K562 (cell line): ENCODE results near the gene NME4. TPM values are rescaled to one million over a fixed set of nuclear protein-coding genes. Genes with fewer than 3 reads are reported as not detected.

Experiments used
- ARID1B ChIP-seq: fragments of 450-650 bp; IDR thresholded peaks from 2 replicates; pipeline ENCODE4 v1.6.1; 2016; ENCODE audit warnings: antibody characterized with exemption, mild to moderate bottlenecking, inconsistent platforms
- BRD4 ChIP-seq: fragments of 200-600 bp; sonication (generic); IDR thresholded peaks from 2 replicates; pipeline ENCODE4 v1.6.1; 2017; ENCODE audit warnings: inconsistent platforms
- CHD7 ChIP-seq: fragments of 200-600 bp; sonication (generic); IDR thresholded peaks from one replicate; pipeline ENCODE4 v1.6.1; 2012; ENCODE audit warnings: mild to moderate bottlenecking, low read depth, low read length, inconsistent platforms
- DMBX1 ChIP-seq: fragments of 250-450 bp; sonication (Bioruptor Pico); IDR thresholded peaks from 2 replicates; pipeline ENCODE4 v1.8.0; 2022; ENCODE audit warnings: inconsistent platforms, mild to moderate bottlenecking, moderate library complexity, borderline replicate concordance
- GABPB2 ChIP-seq: fragments of 250-450 bp; sonication (Bioruptor Pico); conservative IDR thresholded peaks from 2 replicates; pipeline ENCODE4 v1.5.1; 2021; ENCODE audit warnings: mild to moderate bottlenecking
- HNRNPK ChIP-seq: fragments of 200-400 bp; formaldehyde crosslinking; IDR thresholded peaks from one replicate; pipeline ENCODE4 v1.6.1; 2018; ENCODE audit warnings: mild to moderate bottlenecking, low read depth, low read length; ENCODE audit not compliant: poor library complexity, severe bottlenecking
- ILF3 ChIP-seq: fragments of 450-650 bp; IDR thresholded peaks from 2 replicates; pipeline ENCODE4 v1.6.1; 2018; ENCODE audit warnings: antibody characterized with exemption, mild to moderate bottlenecking, moderate library complexity, borderline replicate concordance
- NR3C1 ChIP-seq: sonication (generic); formaldehyde crosslinking; IDR thresholded peaks from 2 replicates; pipeline ENCODE4 v1.8.1; 2022; ENCODE audit warnings: missing genetic modification reagents
- NUFIP1 ChIP-seq: fragments of 450-650 bp; IDR thresholded peaks from 2 replicates; pipeline ENCODE4 v1.6.1; 2018; ENCODE audit not compliant: partially characterized antibody
- PRPF4 ChIP-seq: fragments of 200-400 bp; formaldehyde crosslinking; IDR thresholded peaks from one replicate; pipeline ENCODE4 v1.6.1; 2017; ENCODE audit warnings: low read length, low read depth, mild to moderate bottlenecking; ENCODE audit not compliant: insufficient read depth, poor library complexity, severe bottlenecking
- RBFOX2 ChIP-seq: fragments of 200-400 bp; formaldehyde crosslinking; IDR thresholded peaks from 2 replicates; pipeline ENCODE4 v1.6.1; 2017; ENCODE audit warnings: low read depth, mild to moderate bottlenecking, low read length, moderate library complexity
- RBM25 ChIP-seq: fragments of 200-400 bp; formaldehyde crosslinking; IDR thresholded peaks from 2 replicates; pipeline ENCODE4 v1.6.1; 2018; ENCODE audit warnings: low read length, low read depth, moderate library complexity; ENCODE audit not compliant: severe bottlenecking
- RCOR1 ChIP-seq, 2 experiments: IDR thresholded peaks; 2 replicates each; pipeline ENCODE4 v1.6.1; 2012; ENCODE audit warnings: low read depth in 2 of 2, low read length in 2 of 2, borderline replicate concordance in 1 of 2, improper control_type of control experiment in 1 of 2
- SAFB ChIP-seq: fragments of 200-400 bp; formaldehyde crosslinking; IDR thresholded peaks from 2 replicates; pipeline ENCODE4 v1.6.1; 2017; ENCODE audit warnings: low read depth, low read length, borderline replicate concordance
- TEAD2 ChIP-seq: fragments of 450-650 bp; IDR thresholded peaks from 2 replicates; pipeline ENCODE4 v1.6.1; 2016; ENCODE audit warnings: missing genetic modification characterization, control low read depth, missing compliant biosample characterization
- ZNF140 ChIP-seq: fragments of 250-450 bp; sonication (Bioruptor Pico); IDR thresholded peaks from 2 replicates; pipeline ENCODE4 v1.8.0; 2021; ENCODE audit warnings: moderate library complexity, mild to moderate bottlenecking, inconsistent platforms
- ZNF197 ChIP-seq: fragments of 200-800 bp; sonication (Bioruptor generic); IDR thresholded peaks from 2 replicates; pipeline ENCODE4 v1.6.1; 2016; ENCODE audit warnings: low read depth, missing genetic modification characterization, missing compliant biosample characterization
- ZNF274 ChIP-seq: IDR thresholded peaks from 2 replicates; pipeline ENCODE4 v1.6.1; 2011; ENCODE audit warnings: low read depth, mild to moderate bottlenecking, low read length, moderate library complexity, borderline replicate concordance
- ZNF785 ChIP-seq: fragments of 250-450 bp; sonication (Bioruptor Pico); IDR thresholded peaks from 2 replicates; pipeline ENCODE4 v1.4.0; 2020; ENCODE audit warnings: mild to moderate bottlenecking
- ZSCAN29 ChIP-seq: fragments of 450-650 bp; IDR thresholded peaks from 2 replicates; pipeline ENCODE4 v1.6.1; 2017
- polyA plus RNA-seq, 8 experiments: library from polyadenylated mRNA; depleted of rRNA in 4 of 8; stranded (reverse) in 5 of 8; unstranded in 3 of 8; fragments of >200 nt; fragmentation: Nextera tagmentation in 2 of 8; fragmentation: Illumina TruSeq in 1 of 8; extraction: Ambion mirVana in 2 of 8; extraction: Trizol in 1 of 8; gene quantifications; 2 replicates each; pipeline versions ENCODE4 v1.2.1 to v1.2.3, GENCODE V29; 2011 to 2014; ENCODE audit warnings: inconsistent platforms in 1 of 8, missing spikeins in 1 of 8
- total RNA-seq, 7 experiments: library from RNA; depleted of rRNA in 6 of 7; stranded (reverse); fragments of >200 nt in 6 of 7; fragmentation: Illumina TruSeq in 2 of 7; extraction: Trizol in 2 of 7; gene quantifications; 2 replicates each; pipeline versions ENCODE4 v1.2.1 to v1.2.3, GENCODE V29; 2011 to 2021; ENCODE audit warnings: low replicate concordance in 1 of 7

Gene NME4
- total and polyA plus RNA-seq, 9 of the 15 experiments (the other 6 are each of a cell fraction or from before 2014, with no cell fraction given) = 15.4 to 264 (median 139) TPM

DNA sequence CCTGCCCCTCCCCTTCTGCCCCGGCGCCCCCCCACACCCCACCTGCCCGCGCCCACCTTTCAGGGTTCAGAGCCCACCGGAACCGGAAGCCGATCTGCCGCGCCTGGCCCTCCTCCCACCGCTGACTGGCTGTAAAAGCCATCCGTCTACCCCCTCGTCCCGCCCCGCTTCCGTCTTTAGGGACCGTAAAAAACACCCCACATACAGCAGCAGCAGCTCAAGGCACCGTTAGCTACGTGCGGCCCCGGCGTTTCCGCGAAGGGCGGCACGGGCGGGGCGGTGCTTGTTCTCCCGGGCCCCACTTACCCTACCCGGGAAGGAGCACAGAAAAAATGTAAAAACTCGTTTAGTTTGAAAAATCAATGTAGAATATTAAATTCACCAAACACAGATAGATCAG, 26.6 kb upstream of the NME4 start, which contains the start of gene MRPL28 (continued):
- TF ChIP-seq ZNF785 (no peak), ARID1B (0 out of 2 replicates have a peak, but pooled peaks have one; percentile 8), NUFIP1 (no peak), CHD7 (no peak), ZSCAN29 (no peak), GABPB2 (no peak), RBFOX2 (no peak), RBM25 (no peak), RCOR1 (IDR thresholded peaks at IDR 0.05; ENCODE audit: borderline replicate concordance in 1 of 2, low read depth in 2 of 2, low read length in 2 of 2) (peak in 1 of 2 experiments; percentile 54; a peak in 2 of 4 replicates), NR3C1 (CRISPR knock-in tag) (no peak), BRD4 (no peak), DMBX1 (CRISPR knock-in tag) (no peak), HNRNPK (no peak), TEAD2 (tag) (no peak), PRPF4 (no peak), ZNF274 (no peak), ILF3 (no peak), ZNF140 (CRISPR knock-in tag) (no peak), ZNF197 (CRISPR knock-in tag) (no peak), SAFB (no peak)
